Fibroblast of lung (primary cell): ENCODE measurements around the gene CEP164. TPM values are rescaled to one million over a fixed set of nuclear protein-coding genes. Genes with fewer than 3 reads are reported as not detected.

Experiments
- DNase-seq, 2 donors: peaks; one replicate each; pipeline versions ENCODE4 v3.0.0 to v3.0.0-alpha.2; 2010; ENCODE audit warnings: low read depth in 2 of 2
- H2AFZ ChIP-seq: 2 replicates; pipeline ENCODE4 v1.5.1; 2012; ENCODE audit warnings: low read length, control low read depth, inconsistent platforms
- H3K27ac ChIP-seq: 2 replicates; pipeline ENCODE4 v1.5.1; 2011; ENCODE audit warnings: low read length, control low read depth; ENCODE audit not compliant: insufficient read depth
- H3K27me3 ChIP-seq: 2 replicates; pipeline ENCODE4 v1.5.1; 2011; ENCODE audit warnings: mild to moderate bottlenecking, low read length; ENCODE audit not compliant: control insufficient read depth, insufficient read depth
- H3K36me3 ChIP-seq: 2 replicates; pipeline ENCODE4 v1.5.1; 2011; ENCODE audit warnings: low read length; ENCODE audit not compliant: control insufficient read depth, insufficient read depth
- H3K4me1 ChIP-seq: 2 replicates; pipeline ENCODE4 v1.5.1; 2011; ENCODE audit warnings: low read length; ENCODE audit not compliant: control insufficient read depth, insufficient read depth; ENCODE audit errors: extremely low read depth
- H3K4me2 ChIP-seq: 2 replicates; pipeline ENCODE4 v1.5.1; 2011; ENCODE audit warnings: low read length, control low read depth; ENCODE audit not compliant: insufficient read depth; ENCODE audit errors: extremely low read depth
- H3K4me3 ChIP-seq, 4 experiments: fragments of 200-600 bp in 1 of 4; sonication (generic) in 1 of 4; replicated peaks in 1 of 4; 2 replicates each; pipeline ENCODE4 v1.5.1; 2011 to 2016; ENCODE audit warnings: low read length in 4 of 4, low read depth in 3 of 4, mild to moderate bottlenecking in 3 of 4, control low read depth in 2 of 4, inconsistent platforms in 1 of 4, mixed read lengths in 1 of 4; ENCODE audit not compliant: insufficient read depth in 1 of 4; ENCODE audit errors: control extremely low read depth in 1 of 4
- H3K79me2 ChIP-seq: 2 replicates; pipeline ENCODE4 v1.5.1; 2012; ENCODE audit warnings: mild to moderate bottlenecking, low read length, inconsistent platforms; ENCODE audit not compliant: control insufficient read depth, insufficient read depth
- H3K9ac ChIP-seq: 2 replicates; pipeline ENCODE4 v1.5.1; 2011; ENCODE audit warnings: mild to moderate bottlenecking, low read length, control low read depth; ENCODE audit not compliant: insufficient read depth
- H3K9me3 ChIP-seq: 2 replicates; pipeline ENCODE4 v1.5.1; 2012; ENCODE audit warnings: low read depth, low read length; ENCODE audit not compliant: control insufficient read depth, insufficient read depth
- H4K20me1 ChIP-seq: 2 replicates; pipeline ENCODE4 v1.5.1; 2011; ENCODE audit warnings: low read length; ENCODE audit not compliant: control insufficient read depth, insufficient read depth; ENCODE audit errors: extremely low read depth
- CTCF ChIP-seq, 2 donors: IDR thresholded peaks in 1 of 2; conservative IDR thresholded peaks in 1 of 2; 1 replicate in 1 of 2; 2 replicates in 1 of 2; pipeline ENCODE4 v1.5.1; 2011 to 2012; ENCODE audit warnings: low read length in 2 of 2, control low read depth in 1 of 2, inconsistent platforms in 1 of 2, low read depth in 1 of 2, mild to moderate bottlenecking in 1 of 2
- EZH2 ChIP-seq: IDR thresholded peaks from 2 replicates; pipeline ENCODE4 v1.5.1; 2012; ENCODE audit warnings: low read length, control low read depth, mild to moderate bottlenecking; ENCODE audit errors: missing control alignments
- polyA plus RNA-seq, 2 donors: library from polyadenylated mRNA; depleted of rRNA in 1 of 2; stranded (reverse) in 1 of 2; unstranded in 1 of 2; fragments of >200 nt; gene quantifications; 2 replicates each; pipeline ENCODE4 v1.2.1, GENCODE V29; 2011 to 2012; ENCODE audit warnings: missing spikeins in 1 of 2
- total RNA-seq: library from RNA; depleted of rRNA; stranded (reverse); fragments of >200 nt; gene quantifications from 2 replicates; pipeline ENCODE4 v1.2.1, GENCODE V29; 2014

The CEP164 gene
- total and polyA plus RNA-seq, 2 donors (not counting 1 experiment from before 2014, with no cell fraction given): 16.1 to 33.5 TPM

GRCh38 chr11:117424781-117425180, 97.1 kb downstream of the CEP164 start:
- no peak for DNase-seq

DNA sequence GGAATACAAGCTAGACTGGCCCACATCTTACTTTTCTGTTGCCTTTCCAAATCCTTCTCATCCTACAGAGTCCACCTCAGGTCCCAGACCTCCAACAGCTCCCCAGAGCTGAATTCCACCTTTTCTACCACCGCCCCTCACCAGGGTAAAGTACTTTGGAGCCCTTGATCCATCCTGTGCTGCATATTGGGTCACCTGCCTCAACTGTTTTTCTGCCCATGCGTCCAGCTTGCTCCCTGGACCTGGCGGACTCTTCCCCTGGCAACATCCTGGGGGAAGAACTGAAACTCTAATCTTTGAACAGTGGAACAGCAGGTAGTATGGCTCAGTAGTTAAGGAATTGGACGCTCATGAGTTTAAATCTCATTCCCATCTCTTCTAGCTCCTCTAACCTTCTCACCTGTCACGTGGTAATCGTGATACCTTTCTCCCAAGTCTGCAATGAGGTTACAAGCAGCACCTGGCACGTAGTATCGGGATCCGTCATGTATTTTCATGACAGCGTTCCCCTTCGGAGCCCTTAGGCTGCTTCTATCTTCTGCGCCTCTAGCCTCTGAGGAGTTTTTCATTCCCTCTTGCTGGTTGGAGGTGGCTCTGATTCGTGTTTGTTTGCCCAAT, 98.1 kb downstream of the CEP164 start:
- H3K79me2 ChIP-seq: no peaks in the 10 kb centered on the region
- no peaks in the 10 kb centered on the region for H4K20me1 ChIP-seq
- no peak overlapping the region for H3K4me3 ChIP-seq
- H3K9ac ChIP-seq: no peak overlapping the region
- H3K27ac ChIP-seq: no peak overlapping the region
- H2AFZ ChIP-seq: no peak overlapping the region
- H3K9me3 ChIP-seq: no peaks in the 10 kb centered on the region
- TF ChIP-seq EZH2 (no peak), CTCF (conservative IDR thresholded peaks at IDR 0.05 in 1 of 2, IDR thresholded peaks at IDR 0.05 in 1 of 2; ENCODE audit: low read depth in 1 of 2, low read length in 2 of 2) (no peak)
- peaks cover 2% of the 10 kb centered on the region for H3K27me3 ChIP-seq
- H3K36me3 ChIP-seq: no peaks in the 10 kb centered on the region
- H3K4me2 ChIP-seq: no peak overlapping the region
- DNase-seq: no peak
- no peaks in the 10 kb centered on the region for H3K4me1 ChIP-seq

More at GRCh38 chr11:117424781-117425180, 97.1 kb downstream of the CEP164 start:
- no peak for TF ChIP-seq EZH2
- no peak for TF ChIP-seq CTCF (conservative IDR thresholded peaks at IDR 0.05 in 1 of 2, IDR thresholded peaks at IDR 0.05 in 1 of 2; ENCODE audit: low read depth in 1 of 2, low read length in 2 of 2)
- H3K27ac ChIP-seq: no peak overlapping the region
- no peak overlapping the region for H3K4me3 ChIP-seq
- H3K9me3 ChIP-seq: no peaks in the 10 kb centered on the region
- H3K9ac ChIP-seq: no peak overlapping the region
- H3K4me2 ChIP-seq: no peak overlapping the region
- peaks cover 2% of the 10 kb centered on the region for H3K27me3 ChIP-seq
- H4K20me1 ChIP-seq: no peaks in the 10 kb centered on the region
- H3K36me3 ChIP-seq: no peaks in the 10 kb centered on the region
- no peaks in the 10 kb centered on the region for H3K4me1 ChIP-seq
- no peaks in the 10 kb centered on the region for H3K79me2 ChIP-seq
- H2AFZ ChIP-seq: no peak overlapping the region

DNA sequence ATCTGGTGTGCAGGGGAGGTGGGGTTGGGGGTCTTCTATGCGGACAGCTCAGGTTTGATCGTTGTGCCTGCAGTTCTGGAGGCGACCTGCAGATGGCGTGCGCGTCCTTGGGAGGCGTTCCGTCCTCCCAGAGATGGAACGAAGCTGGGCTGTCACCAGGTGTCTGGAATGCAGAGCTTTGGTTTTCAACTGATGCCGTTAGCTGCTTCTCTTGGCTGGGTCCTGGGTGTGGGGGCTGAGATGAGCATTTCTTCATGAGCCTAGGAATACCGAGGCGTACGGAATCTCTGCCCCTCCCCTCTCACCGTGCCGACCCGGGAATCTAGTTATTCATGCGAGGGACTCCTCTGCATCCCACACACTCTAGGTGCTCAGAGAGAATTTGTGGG, 98.6 kb downstream of the CEP164 start:
- no peak for TF ChIP-seq EZH2
- peak; percentile 93 to 99 for TF ChIP-seq CTCF (conservative IDR thresholded peaks at IDR 0.05 in 1 of 2, IDR thresholded peaks at IDR 0.05 in 1 of 2; ENCODE audit: low read depth in 1 of 2, low read length in 2 of 2)
- Histone ChIP-seq H3K4me2 (no peak overlapping the region), H2AFZ (no peak overlapping the region), H3K36me3 (no peaks in the 10 kb centered on the region), H3K27ac (no peak overlapping the region), H3K4me1 (no peaks in the 10 kb centered on the region), H3K9ac (no peak overlapping the region), H4K20me1 (no peaks in the 10 kb centered on the region), H3K79me2 (no peaks in the 10 kb centered on the region), H3K9me3 (no peaks in the 10 kb centered on the region), H3K27me3 (peaks cover 2% of the 10 kb centered on the region), H3K4me3 (no peak overlapping the region)
- DNase-seq: peak; percentile 34 to 39
